Aorta (tissue), 5 donors: ENCODE results near the gene GNB3. TPM values are rescaled to one million over a fixed set of nuclear protein-coding genes. Genes with fewer than 3 reads are reported as not detected.
A peak's percentile ranks its signal among the peaks of the same experiment; 100 is the strongest.

ENCODE experiments used
- ATAC-seq: fragments of 200-7000 bp; cut with Tn5 transposase; one replicate; pipeline ENCODE4 v1.9.1; 2022; ENCODE audit warnings: moderate library complexity; ENCODE audit not compliant: low FRiP score
- DNase-seq, 2 donors: peaks; one replicate each; pipeline ENCODE4 v3.0.0-alpha.2; 2020
- H3K27ac ChIP-seq, 2 donors: one replicate each; pipeline ENCODE4 v1.5.1; 2013; ENCODE audit warnings: low read length in 2 of 2, mild to moderate bottlenecking in 2 of 2, moderate library complexity in 2 of 2, control low read depth in 1 of 2, inconsistent platforms in 1 of 2, low read depth in 1 of 2
- H3K27me3 ChIP-seq, 2 donors: one replicate each; pipeline ENCODE4 v1.6.1; 2013; ENCODE audit warnings: control low read depth in 1 of 2, low read length in 1 of 2, mild to moderate bottlenecking in 1 of 2, moderate library complexity in 1 of 2; ENCODE audit not compliant: insufficient read depth in 2 of 2, control insufficient read depth in 1 of 2
- H3K36me3 ChIP-seq, 2 donors: one replicate each; pipeline ENCODE4 v1.6.1; 2013; ENCODE audit warnings: control low read depth in 1 of 2, low read length in 1 of 2, mild to moderate bottlenecking in 1 of 2; ENCODE audit not compliant: insufficient read depth in 2 of 2, control insufficient read depth in 1 of 2
- H3K4me1 ChIP-seq, 2 donors: one replicate each; pipeline ENCODE4 v1.6.1; 2013; ENCODE audit warnings: low read length in 2 of 2, control low read depth in 1 of 2, mild to moderate bottlenecking in 1 of 2, moderate library complexity in 1 of 2; ENCODE audit not compliant: insufficient read depth in 2 of 2, control insufficient read depth in 1 of 2
- H3K4me3 ChIP-seq, 2 donors: one replicate each; pipeline ENCODE4 v1.5.1; 2013; ENCODE audit warnings: low read length in 2 of 2, control low read depth in 1 of 2, mild to moderate bottlenecking in 1 of 2
- H3K9me3 ChIP-seq: one replicate; pipeline ENCODE4 v1.6.1; 2013; ENCODE audit warnings: mild to moderate bottlenecking, low read length; ENCODE audit not compliant: control insufficient read depth
- WGBS, 2 donors: extraction: QIAGEN DNeasy Blood & Tissue Kit; methylation state at CpG; one replicate each; pipeline ENCODE4 v1.1.7; 2013; 5-methylcytosine and 5-hydroxymethylcytosine counted together
- intact Hi-C, 2 donors: fragments of 100-400 bp; cut with DNase I; formaldehyde crosslinking; loops; one replicate each; pipeline versions ENCODE4 v1.14.2 to v1.15.0; 2022
- polyA plus RNA-seq, 2 donors: library from polyadenylated mRNA; stranded (reverse); fragments of 200-250 nt; gene quantifications; one replicate each; pipeline ENCODE4 v1.2.3, GENCODE V29; 2013
- total RNA-seq, 2 donors: library from RNA; stranded (reverse); fragmentation: NEBNext Ultra II Directional; extraction: Animal tissue kit (Norgen Biotek cat#: 25700); gene quantifications; one replicate each; pipeline ENCODE4 v1.2.1, GENCODE V29; 2021
- donor health status: healthy with polysubstance abuse.
- donor health status: Bipolar disorder and iron deficiency.
- donor health status: DM: no; HTN: no; CAD: no.
- donor health status: DM: no; HTN: no; CAD: no.
- donor health status: DM: yes; HTN: yes; CAD: no.

GNB3 gene
- total and polyA plus RNA-seq, 4 donors, result 6.0 to 32.9 (median 10.9) TPM

DNA sequence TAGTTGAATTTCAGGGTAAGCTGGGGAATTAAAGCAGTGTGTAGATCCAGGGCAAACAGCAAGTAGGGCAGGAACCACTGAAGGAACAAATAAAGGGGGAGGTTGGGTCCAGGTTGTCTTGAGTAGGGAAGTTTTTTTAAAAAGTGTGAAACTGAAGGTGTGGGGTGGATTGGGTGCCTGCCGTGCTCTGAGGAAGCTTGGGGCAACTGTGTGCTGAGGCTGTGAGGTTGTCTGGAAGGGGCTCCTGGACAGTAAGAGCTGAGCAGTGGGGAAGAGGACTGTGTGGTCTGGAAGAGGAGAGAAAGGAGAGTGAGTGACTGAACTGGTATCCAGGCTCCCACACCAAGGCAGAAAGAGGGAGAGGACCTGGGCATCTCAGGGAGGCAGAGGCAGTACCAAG, 30.0 kb upstream of the GNB3 start:
- ATAC-seq, result no peak
- 85 to 86% methylated on average over 1 of the region's 1 CpG for WGBS, 2 donors

DNA sequence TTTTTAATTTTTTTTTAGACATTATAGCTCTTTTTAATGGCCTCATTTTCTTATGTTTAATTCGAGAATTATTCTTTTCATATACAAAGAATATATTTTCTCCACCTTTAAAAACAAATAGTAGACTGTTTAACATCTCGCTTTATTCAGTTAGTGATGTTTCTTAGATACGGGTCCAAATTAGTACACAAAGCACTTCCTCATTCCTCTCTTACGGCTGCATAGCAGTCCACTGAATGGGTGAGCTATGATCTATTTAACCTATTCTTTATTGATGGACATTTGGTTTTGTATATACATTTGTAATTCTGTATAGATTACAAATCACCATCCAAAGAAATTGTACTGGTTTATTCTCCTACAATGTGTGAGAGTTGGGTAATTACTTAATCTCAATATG, 27.4 kb upstream of the GNB3 start:
- H3K4me3 ChIP-seq, result no peak overlapping the region
- 63% methylated on average over 4 of the region's 4 CpGs for WGBS, 2 donors

More for the DNA sequence above, 30.0 kb upstream of the GNB3 start:
- H3K27ac ChIP-seq, result no peak overlapping the region
- H3K36me3 ChIP-seq, result no peaks in the 10 kb centered on the region
- no peak for DNase-seq
- no peaks in the 10 kb centered on the region for H3K27me3 ChIP-seq
- no peaks in the 10 kb centered on the region for H3K9me3 ChIP-seq
- no peak overlapping the region for H3K4me3 ChIP-seq
- H3K4me1 ChIP-seq, result no peaks in the 10 kb centered on the region
- intact Hi-C loops, result no loop called here

DNA sequence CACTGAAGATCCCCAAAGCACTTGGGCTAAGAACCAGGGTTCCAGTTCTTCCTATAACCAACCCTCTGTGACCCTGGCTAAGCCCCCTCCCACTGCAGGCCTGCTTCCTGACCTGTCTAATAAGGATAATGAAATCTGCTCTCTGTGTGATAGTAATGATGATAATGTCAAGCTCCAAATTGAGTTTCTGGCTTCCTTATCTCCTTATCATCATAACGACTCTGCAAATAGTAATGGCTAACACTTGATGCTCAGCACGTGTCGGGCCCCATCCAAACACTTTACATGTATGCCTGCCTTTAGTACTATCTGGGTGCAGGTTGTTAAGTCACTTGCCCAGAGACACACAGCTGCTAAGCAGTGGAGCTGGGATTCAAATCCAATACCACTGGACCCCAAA, 24.1 kb upstream of the GNB3 start:
- Histone ChIP-seq H3K9me3 (no peaks in the 10 kb centered on the region), H3K36me3 (no peaks in the 10 kb centered on the region), H3K4me1 (no peaks in the 10 kb centered on the region), H3K27me3 (no peaks in the 10 kb centered on the region), H3K4me3 (no peak overlapping the region), H3K27ac (no peak overlapping the region)
- WGBS, 2 donors, result 71 to 77% methylated on average over 3 of the region's 3 CpGs
- DNase-seq, result no peak
- intact Hi-C loops, result no loop called here
- ATAC-seq, result no peak

More for the DNA sequence above, 27.4 kb upstream of the GNB3 start:
- H3K4me1 ChIP-seq, result no peaks in the 10 kb centered on the region
- ATAC-seq (no peak), DNase-seq (no peak)
- intact Hi-C loops, result no loop called here
- H3K36me3 ChIP-seq, result no peaks in the 10 kb centered on the region
- H3K9me3 ChIP-seq, result no peaks in the 10 kb centered on the region
- no peaks in the 10 kb centered on the region for H3K27me3 ChIP-seq
- H3K27ac ChIP-seq, result no peak overlapping the region

DNA sequence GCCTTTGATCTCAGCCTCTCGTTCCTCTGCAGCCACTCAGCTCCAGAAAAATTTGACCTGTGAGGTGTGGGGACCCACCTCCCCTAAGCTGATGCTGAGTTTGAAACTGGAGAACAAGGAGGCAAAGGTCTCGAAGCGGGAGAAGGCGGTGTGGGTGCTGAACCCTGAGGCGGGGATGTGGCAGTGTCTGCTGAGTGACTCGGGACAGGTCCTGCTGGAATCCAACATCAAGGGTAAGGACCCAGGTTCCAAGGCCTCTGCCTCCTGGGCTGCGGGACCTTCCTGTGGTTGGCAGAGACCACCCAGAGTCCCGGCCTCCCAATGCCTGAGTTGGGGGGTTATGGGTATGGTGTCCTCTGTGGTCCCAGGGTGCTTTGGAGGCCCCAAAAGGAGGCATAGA, 23.6 kb upstream of the GNB3 start:
- 79 to 81% methylated on average over 7 to 8 of the region's 8 CpGs for WGBS, 2 donors
- Histone ChIP-seq H3K36me3 (no peaks in the 10 kb centered on the region), H3K4me1 (no peaks in the 10 kb centered on the region), H3K9me3 (no peaks in the 10 kb centered on the region), H3K27me3 (no peaks in the 10 kb centered on the region), H3K4me3 (no peak overlapping the region), H3K27ac (no peak overlapping the region)
- no peak for DNase-seq
- no peak for ATAC-seq
- intact Hi-C loops, result no loop called here

DNA sequence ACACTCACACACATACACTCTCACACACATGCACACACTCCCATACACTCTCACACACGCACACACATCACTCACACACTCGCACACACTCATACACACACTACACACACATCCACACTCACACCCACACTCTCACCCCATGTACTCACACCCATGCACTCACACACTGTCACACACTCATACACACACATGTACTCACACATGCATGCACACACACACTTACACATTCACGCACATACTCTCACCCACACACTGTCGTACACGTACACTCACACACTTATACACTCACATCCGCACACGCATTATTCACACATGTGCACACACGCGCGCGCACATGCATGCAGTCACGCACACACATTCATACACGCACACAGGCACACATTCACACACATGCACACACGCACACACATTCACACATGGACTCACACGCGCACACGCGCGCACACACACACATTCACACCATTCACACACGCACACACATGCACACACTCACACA, 23.0 kb upstream of the GNB3 start:
- WGBS, 2 donors, result 80 to 89% methylated on average over 20 of the region's 20 CpGs
- no peaks in the 10 kb centered on the region for H3K36me3 ChIP-seq
- intact Hi-C loops, result no loop called here
- no peaks in the 10 kb centered on the region for H3K4me1 ChIP-seq
- no peaks in the 10 kb centered on the region for H3K9me3 ChIP-seq
- no peak overlapping the region for H3K27ac ChIP-seq
- DNase-seq (no peak), ATAC-seq (no peak)
- H3K4me3 ChIP-seq, result no peak overlapping the region
- no peaks in the 10 kb centered on the region for H3K27me3 ChIP-seq

DNA sequence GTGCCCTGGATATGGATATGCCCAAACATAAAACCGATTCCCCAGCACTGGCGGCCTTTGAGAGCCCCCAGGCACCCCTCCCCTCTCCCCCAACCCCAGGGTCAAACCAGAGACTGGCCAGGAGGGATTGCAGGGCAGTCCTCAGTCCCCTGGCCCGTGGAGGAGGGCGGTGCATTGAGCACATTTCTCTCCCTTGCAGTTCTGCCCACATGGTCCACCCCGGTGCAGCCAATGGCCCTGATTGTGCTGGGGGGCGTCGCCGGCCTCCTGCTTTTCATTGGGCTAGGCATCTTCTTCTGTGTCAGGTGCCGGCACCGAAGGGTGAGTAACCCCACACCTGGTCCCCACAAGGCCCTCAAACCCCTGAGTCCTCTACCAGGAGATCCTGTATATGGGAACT, 22.5 kb upstream of the GNB3 start:
- intact Hi-C loops, result no loop called here
- Histone ChIP-seq H3K9me3 (no peaks in the 10 kb centered on the region), H3K27me3 (no peaks in the 10 kb centered on the region), H3K36me3 (no peaks in the 10 kb centered on the region), H3K4me3 (no peak overlapping the region), H3K4me1 (no peaks in the 10 kb centered on the region), H3K27ac (no peak overlapping the region)
- no peak for ATAC-seq
- WGBS, 2 donors, result 35 to 41% methylated on average over 7 to 10 of the region's 10 CpGs
- no peak for DNase-seq

DNA sequence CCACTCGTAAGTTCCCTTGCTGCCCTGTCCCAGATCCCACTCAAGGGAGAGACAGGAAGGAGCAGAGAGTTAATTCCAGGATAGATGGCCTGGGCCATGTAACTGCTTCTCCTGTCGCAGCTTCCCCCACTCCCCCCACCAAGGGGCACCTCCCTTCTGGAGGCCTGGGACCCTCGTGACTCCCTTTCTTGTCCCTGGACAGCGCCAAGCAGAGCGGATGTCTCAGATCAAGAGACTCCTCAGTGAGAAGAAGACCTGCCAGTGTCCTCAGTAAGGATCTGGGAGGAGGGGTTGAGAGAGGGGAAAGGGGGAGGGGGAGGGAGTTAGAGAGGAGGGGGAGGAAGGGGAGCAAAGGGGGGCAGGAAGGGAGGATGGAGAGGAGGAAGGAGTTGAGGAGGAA, 22.1 kb upstream of the GNB3 start:
- no peak for ATAC-seq
- intact Hi-C loops, result no loop called here
- H3K4me3 ChIP-seq, result no peak overlapping the region
- H3K9me3 ChIP-seq, result no peaks in the 10 kb centered on the region
- 69% methylated on average over 5 of the region's 5 CpGs for WGBS, 2 donors
- H3K36me3 ChIP-seq, result no peaks in the 10 kb centered on the region
- DNase-seq, result no peak
- no peaks in the 10 kb centered on the region for H3K27me3 ChIP-seq
- no peak overlapping the region for H3K27ac ChIP-seq
- H3K4me1 ChIP-seq, result no peaks in the 10 kb centered on the region

DNA sequence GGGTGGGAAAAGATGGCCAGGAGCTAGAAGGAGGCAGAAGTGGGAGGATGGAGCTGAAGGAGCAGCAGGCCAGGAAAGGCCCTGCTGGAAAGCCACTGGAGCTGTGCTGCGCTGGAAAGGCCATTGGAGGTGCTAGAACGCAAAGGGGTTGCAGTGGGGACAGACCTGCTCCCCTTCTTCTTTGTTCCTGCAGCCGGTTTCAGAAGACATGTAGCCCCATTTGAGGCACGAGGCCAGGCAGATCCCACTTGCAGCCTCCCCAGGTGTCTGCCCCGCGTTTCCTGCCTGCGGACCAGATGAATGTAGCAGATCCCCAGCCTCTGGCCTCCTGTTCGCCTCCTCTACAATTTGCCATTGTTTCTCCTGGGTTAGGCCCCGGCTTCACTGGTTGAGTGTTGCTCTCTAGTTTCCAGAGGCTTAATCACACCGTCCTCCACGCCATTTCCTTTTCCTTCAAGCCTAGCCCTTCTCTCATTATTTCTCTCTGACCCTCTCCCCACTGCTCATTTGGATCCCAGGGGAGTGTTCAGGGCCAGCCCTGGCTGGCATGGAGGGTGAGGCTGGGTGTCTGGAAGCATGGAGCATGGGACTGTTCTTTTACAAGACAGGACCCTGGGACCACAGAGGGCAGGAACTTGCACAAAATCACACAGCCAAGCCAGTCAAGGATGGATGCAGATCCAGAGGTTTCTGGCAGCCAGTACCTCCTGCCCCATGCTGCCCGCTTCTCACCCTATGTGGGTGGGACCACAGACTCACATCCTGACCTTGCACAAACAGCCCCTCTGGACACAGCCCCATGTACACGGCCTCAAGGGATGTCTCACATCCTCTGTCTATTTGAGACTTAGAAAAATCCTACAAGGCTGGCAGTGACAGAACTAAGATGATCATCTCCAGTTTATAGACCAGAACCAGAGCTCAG, 21.4 kb upstream of the GNB3 start:
- no peaks in the 10 kb centered on the region for H3K36me3 ChIP-seq
- H3K27me3 ChIP-seq, result no peaks in the 10 kb centered on the region
- intact Hi-C loops, result loop anchor here in 1 of 2 donors (10.0 kb wide), 1 partner anchor 205 kb away; no protein-coding TSS in a partner anchor
- DNase-seq, result peak in 1 of 2 donors; percentile 43
- H3K9me3 ChIP-seq, result no peaks in the 10 kb centered on the region
- no peak overlapping the region for H3K27ac ChIP-seq
- ATAC-seq, result no peak
- H3K4me1 ChIP-seq, result no peaks in the 10 kb centered on the region
- WGBS, 2 donors, result 79 to 83% methylated on average over 12 to 13 of the region's 13 CpGs
- no peak overlapping the region for H3K4me3 ChIP-seq

DNA sequence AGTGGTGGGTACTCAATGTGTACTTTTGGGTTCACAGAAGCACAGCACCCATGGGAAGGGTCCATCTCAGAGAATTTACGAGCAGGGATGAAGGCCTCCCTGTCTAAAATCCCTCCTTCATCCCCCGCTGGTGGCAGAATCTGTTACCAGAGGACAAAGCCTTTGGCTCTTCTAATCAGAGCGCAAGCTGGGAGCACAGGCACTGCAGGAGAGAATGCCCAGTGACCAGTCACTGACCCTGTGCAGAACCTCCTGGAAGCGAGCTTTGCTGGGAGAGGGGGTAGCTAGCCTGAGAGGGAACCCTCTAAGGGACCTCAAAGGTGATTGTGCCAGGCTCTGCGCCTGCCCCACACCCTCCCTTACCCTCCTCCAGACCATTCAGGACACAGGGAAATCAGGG, 20.6 kb upstream of the GNB3 start:
- WGBS, 2 donors, result 73 to 74% methylated on average over 5 of the region's 5 CpGs
- H3K27me3 ChIP-seq, result no peaks in the 10 kb centered on the region
- no peaks in the 10 kb centered on the region for H3K9me3 ChIP-seq
- no peak overlapping the region for H3K27ac ChIP-seq
- no peaks in the 10 kb centered on the region for H3K36me3 ChIP-seq
- intact Hi-C loops, result loop anchor here in 1 of 2 donors (10.0 kb wide), 1 partner anchor 205 kb away; no protein-coding TSS in a partner anchor
- H3K4me1 ChIP-seq, result no peaks in the 10 kb centered on the region
- DNase-seq (peak in 1 of 2 donors; percentile 28), ATAC-seq (no peak)
- H3K4me3 ChIP-seq, result no peak overlapping the region
